Measurements from ENCODE around the gene NBEA.
A peak's percentile ranks its signal among the peaks of the same experiment; 100 is the strongest.

Gene NBEA

GRCh38 chr13:35711909-35712308, 769.8 kb downstream of the NBEA start:
- DNase-seq (ENCODE audit: low spot score): no peak

- DNase-seq (ENCODE audit: low spot score): no peak
These were observed 771.1 kb downstream of the NBEA start for GRCh38 chr13:35712907-35713761.

GRCh38 chr13:35714121-35714520, 772.1 kb downstream of the NBEA start:
- no peak for DNase-seq (ENCODE audit: low spot score)

GRCh38 chr13:35714588-35715377, 772.7 kb downstream of the NBEA start:
- DNase-seq (ENCODE audit: low spot score): no peak

- no peak for DNase-seq (ENCODE audit: low spot score)
These were observed 774.1 kb downstream of the NBEA start for GRCh38 chr13:35716186-35716585.

- no peak for DNase-seq (ENCODE audit: low spot score)
These were observed 774.7 kb downstream of the NBEA start for GRCh38 chr13:35716729-35717128.

- no peak for DNase-seq (ENCODE audit: low spot score)
These were observed 776.0 kb downstream of the NBEA start for GRCh38 chr13:35718084-35718483.

GRCh38 chr13:35720290-35720689, 778.2 kb downstream of the NBEA start:
- no peak for DNase-seq (ENCODE audit: low spot score)

- peak; percentile 30 for DNase-seq (ENCODE audit: low spot score)
These were observed 778.9 kb downstream of the NBEA start for GRCh38 chr13:35720690-35721554.
